ENCODE measurements around the gene KIAA1191. TPM values are rescaled to one million over a fixed set of nuclear protein-coding genes. Genes with fewer than 3 reads are reported as not detected.

Gene KIAA1191
- total RNA-seq, 2 donors from 2014 or later: 95.9 to 154 TPM

- TF ChIP-seq, protein P1, sequence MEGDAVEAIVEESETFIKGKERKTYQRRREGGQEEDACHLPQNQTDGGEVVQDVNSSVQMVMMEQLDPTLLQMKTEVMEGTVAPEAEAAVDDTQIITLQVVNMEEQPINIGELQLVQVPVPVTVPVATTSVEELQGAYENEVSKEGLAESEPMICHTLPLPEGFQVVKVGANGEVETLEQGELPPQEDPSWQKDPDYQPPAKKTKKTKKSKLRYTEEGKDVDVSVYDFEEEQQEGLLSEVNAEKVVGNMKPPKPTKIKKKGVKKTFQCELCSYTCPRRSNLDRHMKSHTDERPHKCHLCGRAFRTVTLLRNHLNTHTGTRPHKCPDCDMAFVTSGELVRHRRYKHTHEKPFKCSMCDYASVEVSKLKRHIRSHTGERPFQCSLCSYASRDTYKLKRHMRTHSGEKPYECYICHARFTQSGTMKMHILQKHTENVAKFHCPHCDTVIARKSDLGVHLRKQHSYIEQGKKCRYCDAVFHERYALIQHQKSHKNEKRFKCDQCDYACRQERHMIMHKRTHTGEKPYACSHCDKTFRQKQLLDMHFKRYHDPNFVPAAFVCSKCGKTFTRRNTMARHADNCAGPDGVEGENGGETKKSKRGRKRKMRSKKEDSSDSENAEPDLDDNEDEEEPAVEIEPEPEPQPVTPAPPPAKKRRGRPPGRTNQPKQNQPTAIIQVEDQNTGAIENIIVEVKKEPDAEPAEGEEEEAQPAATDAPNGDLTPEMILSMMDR (IDR thresholded peaks at IDR 0.05): no peak
- Histone ChIP-seq H3K4me1 (ENCODE audit: control insufficient read depth in 1 of 2, low read depth in 2 of 2) (no peaks in the 10 kb centered on the region), H3K9me3 (no peaks in the 10 kb centered on the region), H3K36me3 (no peaks in the 10 kb centered on the region), H3K27ac (no peak overlapping the region), H3K4me3 (no peak overlapping the region), H3K27me3 (replicated peaks; ENCODE audit: insufficient read depth) (no peaks in the 10 kb centered on the region)
- ATAC-seq (ENCODE audit: insufficient number of reproducible peaks, low FRiP score, low read depth) (no peak), DNase-seq (ENCODE audit: low spot score) (no peak)
Measured at GRCh38 chr5:176339304-176339703, 22.3 kb downstream of the KIAA1191 start.

DNA sequence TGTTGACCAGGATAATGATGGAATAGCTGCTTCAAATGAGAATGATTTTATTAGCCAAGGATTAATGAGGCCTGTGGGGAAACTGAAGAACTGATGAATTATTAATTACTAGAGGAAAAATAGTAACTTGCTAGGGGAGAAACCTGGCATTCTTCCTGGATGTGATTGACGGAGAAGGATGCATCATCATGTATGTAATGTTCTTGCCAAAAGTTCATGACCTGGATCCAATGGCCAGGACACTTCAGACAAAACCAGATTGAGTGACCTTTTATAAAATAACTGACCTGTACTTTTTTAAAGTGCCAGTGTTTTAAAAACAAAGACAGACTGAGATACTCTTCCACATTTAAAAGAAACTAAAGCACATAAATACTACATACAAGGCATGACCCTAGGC is 23.7 kb downstream of the KIAA1191 start:
- no peak overlapping the region for H3K27ac ChIP-seq
- H3K36me3 ChIP-seq: no peaks in the 10 kb centered on the region

DNA sequence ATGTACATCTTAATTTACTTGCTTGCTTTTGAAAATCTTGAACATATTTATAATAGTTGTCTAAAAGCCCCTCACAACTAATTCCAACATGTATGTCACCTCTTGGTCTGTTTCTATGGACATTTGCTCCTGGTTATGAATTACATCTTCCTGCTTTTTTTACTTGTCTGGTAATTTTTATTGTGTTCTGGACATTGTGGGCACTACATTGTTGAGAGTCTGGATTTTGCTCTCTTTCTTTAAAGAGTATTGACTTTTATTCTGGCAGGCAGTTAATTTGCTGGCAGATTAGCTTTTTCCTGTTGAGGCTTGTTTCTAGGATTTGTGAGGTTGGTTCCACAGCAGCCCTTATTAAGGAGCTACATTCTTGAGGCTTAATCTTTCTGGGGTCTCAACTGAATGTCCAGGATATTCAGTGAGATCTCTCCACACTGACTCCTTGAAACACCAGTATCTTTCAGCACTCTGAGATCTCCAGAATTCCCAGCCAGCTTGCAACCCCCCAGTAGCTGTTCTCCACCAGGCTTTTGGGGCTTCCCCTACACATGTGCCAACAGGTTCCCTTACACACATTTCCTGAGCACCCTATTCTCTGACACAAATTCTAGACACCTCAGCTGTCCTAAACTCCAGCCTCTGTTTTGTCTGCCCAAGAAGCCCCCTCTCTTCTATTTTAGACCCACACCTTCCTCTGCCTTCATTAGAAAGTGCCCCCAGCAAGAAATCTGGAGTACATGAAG is 27.4 kb downstream of the KIAA1191 start:
- Histone ChIP-seq H3K9me3 (peaks cover 3% of the 10 kb centered on the region), H3K4me3 (no peak overlapping the region), H3K36me3 (no peaks in the 10 kb centered on the region), H3K27ac (no peak overlapping the region), H3K4me1 (ENCODE audit: control insufficient read depth in 1 of 2, low read depth in 2 of 2) (no peaks in the 10 kb centered on the region), H3K27me3 (replicated peaks; ENCODE audit: insufficient read depth) (no peaks in the 10 kb centered on the region)
- ATAC-seq (ENCODE audit: insufficient number of reproducible peaks, low FRiP score, low read depth) (no peak), DNase-seq (ENCODE audit: low spot score) (no peak)
- TF ChIP-seq, protein P1 (IDR thresholded peaks at IDR 0.05): no peak

More for the DNA sequence above, 23.7 kb downstream of the KIAA1191 start:
- H3K9me3 ChIP-seq: peaks cover 3% of the 10 kb centered on the region
- DNase-seq (ENCODE audit: low spot score) (no peak), ATAC-seq (ENCODE audit: insufficient number of reproducible peaks, low FRiP score, low read depth) (no peak)
- no peaks in the 10 kb centered on the region for H3K27me3 ChIP-seq (replicated peaks; ENCODE audit: insufficient read depth)
- H3K4me1 ChIP-seq (ENCODE audit: control insufficient read depth in 1 of 2, low read depth in 2 of 2): no peaks in the 10 kb centered on the region
- no peak overlapping the region for H3K4me3 ChIP-seq
- TF ChIP-seq, protein P1 (IDR thresholded peaks at IDR 0.05): no peak

GRCh38 chr5:176320577-176320976 is 41.0 kb downstream of the KIAA1191 start:
- H3K4me1 ChIP-seq (ENCODE audit: control insufficient read depth in 1 of 2, low read depth in 2 of 2): no peaks in the 10 kb centered on the region
- no peak overlapping the region for H3K27ac ChIP-seq
- H3K27me3 ChIP-seq (replicated peaks; ENCODE audit: insufficient read depth): no peaks in the 10 kb centered on the region
- no peak overlapping the region for H3K4me3 ChIP-seq
- ATAC-seq (ENCODE audit: insufficient number of reproducible peaks, low FRiP score, low read depth) (no peak), DNase-seq (ENCODE audit: low spot score) (no peak)
- peaks cover 9% of the 10 kb centered on the region for H3K36me3 ChIP-seq
- TF ChIP-seq, protein P1 (IDR thresholded peaks at IDR 0.05): no peak
- H3K9me3 ChIP-seq: no peaks in the 10 kb centered on the region

DNA sequence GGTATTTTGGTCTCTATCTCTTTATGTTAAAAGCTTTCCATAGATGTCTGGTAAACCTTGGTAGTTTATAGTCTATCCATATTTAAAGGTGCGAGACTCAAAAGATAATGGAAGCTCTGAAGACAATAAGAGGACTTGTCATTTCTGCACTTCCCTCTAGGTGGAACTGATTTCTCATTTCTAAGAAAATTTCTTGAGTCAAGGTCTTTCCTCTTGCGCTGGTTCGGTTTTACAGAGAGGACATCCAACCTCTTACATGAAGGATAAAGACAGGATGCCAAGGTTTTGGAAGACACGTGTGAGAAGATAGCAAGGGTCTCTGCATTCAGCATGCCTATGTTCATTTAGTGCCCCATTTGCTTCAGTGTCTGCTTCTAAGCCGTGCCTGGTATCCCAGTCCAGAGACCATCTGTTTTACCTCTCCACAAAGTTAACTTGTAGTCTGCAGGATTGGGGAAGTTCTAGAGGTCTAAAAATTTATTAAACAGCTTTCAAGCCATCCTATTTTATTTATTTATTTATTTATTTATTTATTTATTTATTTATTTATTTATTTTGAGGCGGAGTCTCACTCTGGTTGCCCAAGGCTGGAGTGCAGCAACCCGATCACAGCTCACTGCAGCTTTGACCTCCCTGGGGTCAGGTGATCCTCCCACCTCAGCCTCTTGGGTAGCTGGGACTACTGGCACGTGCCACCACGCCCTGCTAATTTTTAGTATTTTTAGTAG is 41.6 kb downstream of the KIAA1191 start:
- ATAC-seq (ENCODE audit: insufficient number of reproducible peaks, low FRiP score, low read depth) (no peak), DNase-seq (ENCODE audit: low spot score) (no peak)
- Histone ChIP-seq H3K4me3 (no peak overlapping the region), H3K27me3 (replicated peaks; ENCODE audit: insufficient read depth) (no peaks in the 10 kb centered on the region), H3K27ac (no peak overlapping the region), H3K36me3 (peaks cover 9% of the 10 kb centered on the region), H3K9me3 (no peaks in the 10 kb centered on the region), H3K4me1 (ENCODE audit: control insufficient read depth in 1 of 2, low read depth in 2 of 2) (no peaks in the 10 kb centered on the region)
- TF ChIP-seq, protein P1 (IDR thresholded peaks at IDR 0.05): no peak
